HG02981 (cell line): ENCODE measurements around the gene NVL.

ENCODE experiments used
- ATAC-seq: cut with Tn5 transposase; IDR thresholded peaks from one replicate; pipeline ENCODE4 v1.9.1; 2021; ENCODE audit warnings: mild to moderate bottlenecking, moderate library complexity; ENCODE audit not compliant: unreplicated experiment

Gene NVL

DNA sequence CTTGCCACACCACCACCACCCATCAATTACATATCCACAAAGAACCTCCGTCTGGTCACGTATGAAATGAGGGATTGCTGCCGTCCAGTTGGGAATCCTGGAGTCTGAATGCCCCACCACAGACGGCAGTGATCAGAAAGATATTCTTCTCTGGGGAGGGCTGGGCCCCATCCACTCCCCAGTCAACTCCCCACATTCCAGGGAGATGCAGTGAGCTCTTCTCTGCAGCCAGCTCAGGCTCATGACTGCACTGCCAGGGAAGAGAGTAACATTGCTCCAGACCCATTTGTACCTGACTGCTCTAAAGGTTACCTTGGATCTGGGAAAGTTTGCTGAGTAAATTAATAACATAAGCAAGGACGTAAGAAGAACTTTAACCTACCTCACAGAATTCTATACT, 128.6 kb downstream of the NVL start:
- ATAC-seq: no peak

DNA sequence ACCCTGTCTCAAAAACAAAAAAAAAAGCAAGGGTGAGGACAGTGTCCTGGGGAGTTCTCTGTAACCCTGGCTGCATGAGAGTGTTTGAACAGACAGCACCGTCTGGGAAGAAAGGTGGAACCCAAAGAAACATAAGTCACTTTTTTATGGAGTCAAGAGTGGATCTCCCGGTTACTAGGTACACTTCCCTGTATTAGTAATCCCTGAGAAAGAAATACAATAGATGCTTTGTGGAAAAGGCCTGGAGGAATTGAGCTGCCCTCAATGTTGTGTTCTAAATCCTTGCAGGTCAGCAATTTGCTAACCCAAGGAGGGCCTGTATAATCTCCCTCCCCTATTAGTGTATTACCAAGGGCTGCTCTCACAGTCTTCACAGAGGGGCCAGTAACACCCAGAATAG, 130.3 kb downstream of the NVL start:
- no peak for ATAC-seq

DNA sequence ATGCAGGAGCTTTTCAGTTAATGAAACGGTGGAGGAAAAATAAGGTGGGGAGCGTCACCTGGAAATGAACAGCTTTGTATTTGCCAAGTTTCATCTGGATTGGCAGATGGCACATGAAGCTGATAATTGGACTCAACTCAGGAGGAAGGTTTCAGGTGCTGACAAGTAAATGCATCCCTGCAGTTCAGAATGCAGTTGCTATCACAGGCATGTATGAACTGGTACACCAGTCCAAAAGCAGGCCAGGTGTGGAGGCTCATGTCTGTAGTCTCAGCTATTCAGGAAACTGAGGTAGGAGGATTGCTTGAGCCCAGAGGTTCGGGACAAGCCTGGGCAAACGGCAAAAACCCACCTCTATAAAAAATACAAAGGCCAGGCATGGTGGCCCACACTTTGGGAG, 131.4 kb downstream of the NVL start:
- ATAC-seq: no peak

DNA sequence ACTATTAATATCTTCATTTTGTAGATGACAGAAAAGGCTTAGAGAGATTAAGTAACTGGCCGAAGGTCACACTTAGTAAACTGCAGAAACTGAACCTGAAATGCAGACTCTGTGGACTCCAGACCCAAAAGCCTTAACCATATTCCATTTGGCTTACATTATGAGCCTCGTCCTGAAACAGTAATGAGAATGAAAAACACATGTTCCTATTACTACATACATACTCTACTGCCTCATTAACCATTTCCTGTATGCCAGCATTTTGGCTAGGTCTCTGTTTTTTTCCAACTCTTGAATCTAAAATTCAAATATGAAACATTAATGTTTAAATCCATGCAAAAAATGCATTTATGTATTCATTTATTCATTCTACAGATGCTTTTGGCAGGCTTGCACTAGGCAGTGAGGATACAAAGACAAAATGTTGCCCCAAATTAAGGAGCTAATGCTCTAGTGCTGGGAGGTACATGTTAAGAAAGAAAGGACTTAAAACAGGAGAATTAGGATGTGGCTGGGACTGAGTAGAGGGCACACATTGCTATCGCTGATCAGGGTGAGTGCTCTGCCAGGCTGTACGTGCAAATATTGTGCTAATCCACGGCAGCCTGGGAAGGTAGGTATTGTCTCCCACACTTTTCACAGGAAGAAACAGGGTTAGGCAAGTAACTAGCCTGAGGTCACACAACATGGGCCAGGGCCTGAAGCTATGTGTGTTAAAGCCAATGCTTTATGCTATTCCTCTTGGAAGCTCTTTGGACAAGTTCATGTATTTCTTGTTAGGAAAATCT, 133.0 kb downstream of the NVL start:
- ATAC-seq: no peak

DNA sequence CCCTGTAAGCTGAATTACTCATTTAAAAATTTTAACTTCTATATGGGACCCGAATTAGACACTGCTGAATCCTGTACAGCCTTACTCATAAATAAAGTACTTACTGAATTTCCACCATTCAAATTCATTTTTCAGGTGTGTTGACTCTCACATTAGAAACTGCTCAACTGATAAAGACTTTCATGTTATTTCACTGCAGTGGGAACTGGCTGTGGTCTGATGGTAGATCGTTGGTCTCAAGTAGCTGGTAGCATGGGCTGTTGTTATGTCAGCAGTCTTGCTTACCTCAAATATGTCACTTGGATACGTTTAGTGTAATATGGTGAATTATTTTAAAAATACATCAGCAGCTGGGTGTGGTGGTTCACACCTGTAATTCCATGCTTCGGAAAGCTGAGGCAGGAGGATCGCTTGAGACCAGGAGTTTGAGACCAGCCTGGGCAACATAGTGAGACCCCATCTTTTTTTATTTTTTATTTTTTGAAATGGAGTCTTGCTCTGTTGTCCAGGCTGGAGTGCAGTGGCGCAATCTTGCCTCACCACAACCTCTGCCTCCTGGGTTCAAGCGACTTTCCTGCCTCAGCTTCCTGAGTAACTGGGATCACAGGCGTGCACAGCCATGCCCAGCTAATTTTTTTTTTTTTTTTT, 136.5 kb downstream of the NVL start:
- no peak for ATAC-seq

DNA sequence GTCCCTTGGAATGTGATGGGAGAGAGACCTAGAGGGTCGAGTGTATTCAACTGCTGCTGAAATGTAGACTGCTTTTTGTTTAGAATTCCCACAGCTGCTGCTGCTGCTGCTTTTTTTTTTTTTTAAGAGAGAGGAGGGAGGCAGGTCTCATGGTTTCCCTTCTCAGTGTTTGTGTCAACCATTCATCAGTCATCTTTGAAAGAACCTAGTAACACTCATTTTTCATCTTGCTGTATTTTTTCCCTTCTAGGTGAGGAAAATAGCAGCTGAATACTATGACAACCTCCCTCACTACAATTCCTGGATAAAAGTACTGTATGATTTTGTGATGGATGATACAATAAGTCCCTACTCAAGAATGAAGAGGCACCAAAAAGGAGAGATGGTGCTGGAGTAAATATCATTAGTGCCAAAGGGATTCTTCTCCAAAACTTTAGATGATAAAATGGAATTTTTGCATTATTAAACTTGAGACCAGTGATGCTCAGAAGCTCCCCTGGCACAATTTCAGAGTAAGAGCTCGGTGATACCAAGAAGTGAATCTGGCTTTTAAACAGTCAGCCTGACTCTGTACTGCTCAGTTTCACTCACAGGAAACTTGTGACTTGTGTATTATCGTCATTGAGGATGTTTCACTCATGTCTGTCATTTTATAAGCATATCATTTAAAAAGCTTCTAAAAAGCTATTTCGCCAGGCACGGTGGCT, 137.7 kb downstream of the NVL start:
- ATAC-seq: no peak

DNA sequence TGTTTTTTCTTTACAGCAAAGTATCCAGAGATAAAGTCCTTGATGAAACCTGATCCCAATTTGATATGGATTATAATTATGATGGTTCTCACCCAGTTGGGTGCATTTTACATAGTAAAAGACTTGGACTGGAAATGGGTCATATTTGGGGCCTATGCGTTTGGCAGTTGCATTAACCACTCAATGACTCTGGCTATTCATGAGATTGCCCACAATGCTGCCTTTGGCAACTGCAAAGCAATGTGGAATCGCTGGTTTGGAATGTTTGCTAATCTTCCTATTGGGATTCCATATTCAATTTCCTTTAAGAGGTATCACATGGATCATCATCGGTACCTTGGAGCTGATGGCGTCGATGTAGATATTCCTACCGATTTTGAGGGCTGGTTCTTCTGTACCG, 140.4 kb downstream of the NVL start:
- no peak for ATAC-seq

DNA sequence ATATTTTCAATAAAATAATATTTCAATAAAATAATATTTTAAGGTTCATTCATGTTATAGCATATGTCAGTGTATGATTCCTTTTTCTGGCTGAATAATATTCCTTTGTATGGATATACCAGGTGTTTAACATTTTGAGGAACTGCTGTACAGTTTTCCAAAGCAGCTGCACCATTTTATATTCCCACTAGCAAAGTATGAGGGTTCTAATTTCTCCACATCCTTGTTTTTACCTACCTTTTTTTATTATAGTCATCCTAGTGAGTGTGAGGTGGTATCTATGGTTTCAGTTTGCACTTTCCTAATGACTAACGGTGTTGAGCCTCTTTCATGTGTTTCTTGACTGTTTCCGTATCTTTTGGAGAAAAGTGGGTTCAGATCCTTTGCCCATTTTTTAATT, 141.7 kb downstream of the NVL start:
- ATAC-seq: peak; percentile 26

DNA sequence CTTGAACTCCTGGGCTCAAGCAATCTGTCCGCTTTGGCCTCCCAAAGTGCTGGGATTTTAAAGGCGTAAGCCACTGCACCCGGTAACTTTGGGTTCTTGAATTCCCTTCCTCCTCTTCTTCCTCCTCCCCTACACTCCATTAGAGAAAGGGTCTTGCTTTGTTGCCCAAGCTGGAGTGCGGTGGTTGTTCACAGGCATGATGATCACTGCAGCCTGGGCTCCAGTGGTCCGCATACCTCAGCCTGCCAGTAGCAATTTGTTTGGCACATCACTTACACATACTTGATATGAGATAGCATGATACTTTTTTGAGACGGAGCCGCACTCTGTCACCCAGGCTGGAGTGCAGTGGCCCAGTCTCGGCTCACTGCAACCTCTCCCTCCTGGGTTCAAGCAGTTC, 144.8 kb downstream of the NVL start:
- ATAC-seq: no peak

DNA sequence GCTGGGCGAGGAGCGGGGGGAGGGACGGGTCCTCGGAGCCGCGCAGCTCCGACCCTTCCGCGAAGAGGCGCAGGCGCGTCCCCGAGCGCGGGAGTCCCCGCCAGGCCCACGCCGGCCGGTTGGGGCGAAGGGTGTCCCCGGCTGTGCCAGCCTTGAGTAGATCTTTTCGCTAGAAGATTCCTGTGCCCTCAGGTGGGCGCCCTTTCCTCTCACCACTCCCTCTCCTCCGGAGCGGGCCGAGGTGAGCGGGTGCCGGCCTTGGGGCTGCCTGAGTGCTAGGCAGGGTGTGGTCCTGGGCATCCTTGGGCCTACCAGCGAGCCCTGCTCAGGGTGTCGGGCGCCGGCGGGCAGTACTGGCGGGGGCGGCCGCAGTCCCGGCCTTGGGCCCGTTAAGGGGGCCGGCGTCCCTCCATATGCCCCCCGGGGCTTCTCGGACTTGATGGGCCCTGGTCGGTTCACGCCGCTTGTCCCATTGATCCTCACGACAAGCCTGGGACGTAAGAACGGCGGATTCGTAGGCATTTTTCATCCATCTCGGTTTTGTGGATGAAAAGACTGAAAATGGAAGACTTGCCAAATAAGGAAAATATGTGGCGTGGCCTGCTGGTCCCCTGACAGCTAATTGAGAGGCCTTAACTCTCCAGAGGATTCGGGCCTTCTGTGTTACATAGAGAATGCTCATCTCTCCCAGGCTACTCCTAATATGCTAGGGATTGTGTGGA, 146.2 kb downstream of the NVL start:
- peak; percentile 37 for ATAC-seq

DNA sequence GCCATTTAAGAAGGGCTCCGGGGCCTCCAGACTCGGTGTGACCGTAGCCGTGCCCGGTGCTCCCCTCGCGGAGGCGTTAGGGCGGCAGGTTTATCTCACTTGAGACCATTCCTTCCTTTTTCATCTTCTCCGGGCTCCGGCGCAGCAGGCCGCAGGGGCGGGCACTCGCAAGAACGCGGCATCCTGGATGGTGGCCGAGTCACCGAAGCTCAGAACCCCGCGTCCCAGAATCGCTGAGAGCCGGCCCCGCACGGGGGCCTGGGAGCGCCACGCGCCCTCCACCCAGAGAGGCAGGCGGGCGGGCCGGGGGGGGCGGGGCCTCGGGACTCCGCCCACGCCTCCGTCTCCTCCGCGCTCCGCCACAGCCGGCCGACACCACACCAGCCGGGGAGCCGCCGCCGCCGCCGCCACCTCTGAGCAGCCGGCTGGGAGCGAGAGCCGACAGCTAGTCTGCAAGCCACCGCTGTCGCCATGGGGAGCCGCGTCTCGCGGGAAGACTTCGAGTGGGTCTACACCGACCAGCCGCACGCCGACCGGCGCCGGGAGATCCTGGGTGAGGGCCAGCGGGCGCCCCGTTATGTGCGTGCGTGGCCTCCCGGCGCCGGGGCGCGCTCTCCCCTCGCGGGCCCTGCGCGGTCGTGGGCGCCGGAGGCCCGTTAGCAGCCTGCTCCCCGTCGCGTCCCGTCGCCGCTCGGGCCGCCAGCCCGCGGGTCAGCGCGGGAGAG, 146.9 kb downstream of the NVL start, which contains the start of gene DEGS1:
DEGS1 (plus strand) TSS at position 375 of the 725 bp plus-strand sequence; CDS start at position 472, 97 bp downstream.
- ATAC-seq: peak; percentile 50

DNA sequence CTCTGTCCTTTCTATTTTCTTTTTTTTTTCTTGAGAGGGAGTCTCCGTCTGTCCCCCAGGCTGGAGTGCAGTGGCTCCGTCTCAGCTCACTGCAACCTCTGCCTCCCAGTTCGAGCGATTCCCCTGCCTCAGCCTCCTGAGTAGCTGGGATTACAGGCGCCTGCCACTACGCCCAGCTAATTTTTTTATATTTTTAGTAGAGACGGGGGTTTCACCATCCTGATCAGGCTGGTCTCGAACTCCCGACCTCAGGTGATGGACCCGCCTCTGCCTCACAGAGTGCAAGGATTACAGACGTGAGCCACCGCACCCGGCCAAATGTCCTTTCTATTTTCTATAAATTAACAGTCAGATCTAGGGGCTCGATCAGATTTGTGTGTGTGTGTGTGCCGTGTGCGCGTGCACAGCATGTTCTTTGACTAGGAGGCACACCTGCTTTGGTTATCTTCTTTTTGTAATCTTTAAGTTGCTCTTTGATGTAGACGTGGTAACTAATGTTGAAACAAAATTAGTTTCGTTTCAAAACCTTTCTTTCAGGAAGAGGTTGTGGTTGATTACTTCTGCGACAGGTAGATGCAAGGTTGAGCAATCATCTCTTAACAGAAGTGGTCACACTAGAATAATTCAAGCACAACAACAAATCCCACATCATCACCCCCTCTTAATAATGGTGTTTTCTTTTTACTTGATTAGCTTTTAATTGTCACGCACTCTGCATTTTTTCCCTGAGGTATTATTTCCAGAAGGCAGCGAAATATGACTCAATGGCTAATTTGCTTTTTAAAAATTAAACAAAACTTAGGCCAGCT, 147.7 kb downstream of the NVL start:
- ATAC-seq: peak; percentile 48

DNA sequence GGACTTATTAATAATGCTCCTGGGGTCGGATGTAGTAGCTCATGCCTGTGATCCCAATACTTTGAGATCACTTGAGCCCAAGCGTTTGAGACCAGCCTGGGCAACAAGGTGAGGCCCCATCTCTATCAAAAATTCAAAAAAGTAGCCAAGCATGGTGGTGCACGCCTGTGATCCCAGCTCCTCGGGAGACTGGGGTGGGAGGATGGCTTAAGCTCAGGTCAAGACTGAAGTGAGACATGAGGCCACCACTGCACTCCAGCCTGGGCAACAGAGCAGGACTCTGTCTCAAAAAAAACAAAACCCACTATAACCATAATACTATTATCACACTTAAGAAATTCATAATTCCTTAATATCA, 148.5 kb downstream of the NVL start:
- no peak for ATAC-seq

DNA sequence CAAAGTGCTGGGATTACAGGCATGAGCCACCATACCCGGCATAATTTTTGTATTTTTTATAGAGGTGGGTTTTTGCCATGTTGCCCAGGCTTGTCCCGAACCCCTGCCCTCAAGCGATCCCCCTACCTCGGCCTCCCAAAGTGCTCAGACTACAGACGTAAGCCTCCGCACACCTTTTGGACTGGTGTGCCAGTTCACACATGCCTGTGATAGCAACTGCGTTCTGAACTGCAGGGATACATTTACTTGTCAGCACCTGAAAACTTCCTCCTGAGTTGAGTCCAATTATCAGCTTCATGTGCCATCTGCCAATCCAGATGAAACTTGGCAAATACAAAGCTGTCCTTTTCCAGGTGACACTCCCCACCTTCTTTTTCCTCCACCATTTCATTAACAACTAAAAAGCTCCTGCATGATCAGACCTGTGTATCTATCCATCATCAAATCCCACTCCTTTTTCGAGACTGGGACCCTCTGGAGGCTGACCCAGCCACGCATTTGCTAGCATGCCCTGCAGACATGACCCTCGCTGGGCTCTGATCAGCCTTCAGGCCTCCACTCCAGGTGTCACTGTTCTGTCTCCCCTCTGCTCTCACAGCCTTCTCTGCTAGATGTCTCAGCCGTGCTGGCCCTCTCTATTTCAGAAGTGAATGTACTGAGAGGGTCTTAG, 149.1 kb downstream of the NVL start:
- no peak for ATAC-seq

DNA sequence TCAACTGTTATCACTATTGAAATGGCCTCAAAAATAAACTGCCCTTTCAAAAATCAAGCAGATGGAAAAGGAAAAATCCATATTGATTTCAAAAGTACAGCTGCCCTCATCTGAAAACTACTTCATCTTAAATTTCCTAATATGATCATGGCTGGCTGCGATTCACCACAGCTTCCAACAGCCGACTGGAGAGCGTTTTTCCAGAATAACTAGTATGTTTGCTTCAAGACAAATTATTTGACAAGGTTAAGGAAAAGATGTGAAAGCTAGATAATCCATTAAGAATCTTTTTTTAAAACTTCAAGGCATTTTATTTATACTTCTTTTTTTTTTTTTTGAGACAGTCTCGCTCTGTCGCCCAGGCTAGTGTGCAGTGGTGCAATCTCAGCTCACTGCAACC, 151.1 kb downstream of the NVL start:
- no peak for ATAC-seq

DNA sequence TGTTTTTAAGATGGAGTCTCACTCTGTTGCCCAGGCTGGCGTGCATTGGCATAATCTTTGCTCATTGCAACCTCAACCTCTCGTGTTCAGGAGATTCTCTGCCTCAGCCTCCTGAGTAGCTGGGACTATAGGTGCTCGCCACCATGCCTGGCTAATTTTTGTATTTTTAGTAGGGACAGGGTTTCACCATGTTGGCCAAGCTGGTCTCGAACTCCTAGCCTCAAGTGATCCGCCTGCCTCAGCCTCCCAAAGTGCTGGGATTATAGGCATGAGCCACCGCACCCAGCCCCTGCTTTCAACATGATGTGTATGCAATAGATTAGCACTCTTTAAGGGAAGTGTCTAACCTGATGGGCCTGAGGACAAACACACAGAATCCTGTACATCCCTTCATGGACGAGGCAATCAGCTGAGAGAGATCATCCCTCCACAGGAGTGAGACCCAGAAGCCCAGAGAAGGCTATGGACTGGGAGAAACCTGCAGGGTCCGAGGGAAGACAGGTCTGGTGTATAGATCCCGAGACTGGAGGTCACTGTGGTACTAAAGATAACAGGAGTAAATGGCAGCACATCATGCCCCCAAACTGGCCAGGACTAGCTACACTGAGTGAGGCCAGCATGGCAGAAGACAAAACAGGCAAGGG, 152.5 kb downstream of the NVL start:
- ATAC-seq: no peak
